HFFc6 (cell line): ENCODE results near the gene TOX3. TPM values are rescaled to one million over a fixed set of nuclear protein-coding genes. Genes with fewer than 3 reads are reported as not detected.

ENCODE experiments used
- DNase-seq: peaks from one replicate; pipeline ENCODE4 v3.0.0-alpha.2; 2018
- H3K27ac Mint-ChIP-seq: 2 replicates; pipeline ENCODE4 v1.8.0; 2020; ENCODE audit warnings: mild to moderate bottlenecking, mixed read lengths
- H3K27me3 Mint-ChIP-seq: 2 replicates; pipeline ENCODE4 v1.8.0; 2021; ENCODE audit warnings: mild to moderate bottlenecking, moderate library complexity, mixed read lengths; ENCODE audit not compliant: insufficient read depth
- H3K36me3 Mint-ChIP-seq: 2 replicates; pipeline ENCODE4 v1.8.0; 2021; ENCODE audit warnings: low read depth, mixed read lengths
- H3K4me1 Mint-ChIP-seq: 2 replicates; pipeline ENCODE4 v1.8.0; 2020; ENCODE audit warnings: low read depth, mixed read lengths
- H3K4me3 Mint-ChIP-seq: 2 replicates; pipeline ENCODE4 v1.8.0; 2020; ENCODE audit warnings: mild to moderate bottlenecking, moderate library complexity, mixed read lengths
- H3K9me3 Mint-ChIP-seq: 2 replicates; pipeline ENCODE4 v1.8.0; 2020; ENCODE audit warnings: mild to moderate bottlenecking, mixed read lengths
- CTCF ChIP-seq: fragments of 200-600 bp; sonication (generic); IDR thresholded peaks from 2 replicates; pipeline ENCODE4 v1.5.0; 2021; ENCODE audit warnings: antibody characterized with exemption, mild to moderate bottlenecking
- long read RNA-seq: library from polyadenylated mRNA; unstranded; transcript quantifications from one replicate; pipeline ENCODE4 v2.0.0, GENCODE V29; 2019
- total RNA-seq, 6 experiments: library from RNA; stranded (reverse); fragmentation: NEBNext Ultra II Directional; extraction: Animal tissue kit (Norgen Biotek cat#: 25700); gene quantifications; 2 replicates in 1 of 6; 3 replicates in 5 of 6; pipeline ENCODE4 v1.2.3, GENCODE V29; 2021

The TOX3 gene
- total RNA-seq = not detected
- long read RNA-seq = 0 reads

GRCh38 chr16:52547004-52547833, at the start of gene TOX3:
TOX3 (minus strand) TSS chr16:52547143; CDS start chr16:52546723, 420 bp downstream.
- Mint-ChIP-seq H3K36me3 (0 out of 2 replicates have a peak, but pooled peaks cover 5% of the 10 kb centered on the region), H3K4me1 (no peaks in the 10 kb centered on the region), H3K27ac (no peak within 1 kb of the TSS), H3K4me3 (no peak within 1 kb of the TSS), H3K27me3 (peaks cover 17% of the 10 kb centered on the region), H3K9me3 (0 out of 2 replicates have a peak, but pooled peaks cover 4% of the 10 kb centered on the region)
- no peak for DNase-seq
- TF ChIP-seq CTCF = no peak

- peaks cover 34% of the 10 kb centered on the region for H3K9me3 Mint-ChIP-seq
- peaks cover 1% of the 10 kb centered on the region; the same call in 1 of the 2 replicates for H3K27me3 Mint-ChIP-seq
- TF ChIP-seq CTCF = no peak
- no peaks in the 10 kb centered on the region for H3K36me3 Mint-ChIP-seq
- no peak overlapping the region for H3K27ac Mint-ChIP-seq
- no peak overlapping the region for H3K4me3 Mint-ChIP-seq
- H3K4me1 Mint-ChIP-seq = no peaks in the 10 kb centered on the region
- no peak for DNase-seq
Observed at GRCh38 chr16:52592778-52593177, 45.8 kb upstream of the TOX3 start.

- H3K27me3 Mint-ChIP-seq = peaks cover 1% of the 10 kb centered on the region; the same call in 1 of the 2 replicates
- H3K27ac Mint-ChIP-seq = no peak overlapping the region
- DNase-seq = no peak
- TF ChIP-seq CTCF = no peak
- H3K36me3 Mint-ChIP-seq = no peaks in the 10 kb centered on the region
- peaks cover 38% of the 10 kb centered on the region for H3K9me3 Mint-ChIP-seq
- H3K4me3 Mint-ChIP-seq = no peak overlapping the region
- H3K4me1 Mint-ChIP-seq = no peaks in the 10 kb centered on the region
Observed at GRCh38 chr16:52591934-52592592, 45.1 kb upstream of the TOX3 start.

GRCh38 chr16:52591471-52591870, 44.5 kb upstream of the TOX3 start:
- TF ChIP-seq CTCF = no peak
- DNase-seq = no peak
- Mint-ChIP-seq H3K27me3 (peaks cover under 1% of the 10 kb centered on the region; the same call in 1 of the 2 replicates), H3K27ac (no peak overlapping the region), H3K4me3 (no peak overlapping the region), H3K9me3 (peaks cover 38% of the 10 kb centered on the region), H3K4me1 (no peaks in the 10 kb centered on the region), H3K36me3 (no peaks in the 10 kb centered on the region)

GRCh38 chr16:52586159-52586558, 39.2 kb upstream of the TOX3 start:
- H3K36me3 Mint-ChIP-seq = no peaks in the 10 kb centered on the region

More at GRCh38 chr16:52586159-52586558, 39.2 kb upstream of the TOX3 start:
- no peak overlapping the region for H3K27ac Mint-ChIP-seq
- DNase-seq = no peak
- no peak for TF ChIP-seq CTCF
- no peaks in the 10 kb centered on the region for H3K4me1 Mint-ChIP-seq
- no peak overlapping the region for H3K4me3 Mint-ChIP-seq
- peaks cover 65% of the 10 kb centered on the region for H3K9me3 Mint-ChIP-seq
- H3K27me3 Mint-ChIP-seq = no peaks in the 10 kb centered on the region; the same call in 1 of the 2 replicates
